ENCODE results near the gene HDAC4. TPM values are rescaled to one million over a fixed set of nuclear protein-coding genes. Genes with fewer than 3 reads are reported as not detected.

Gene HDAC4
- total and polyA plus RNA-seq, 4 donors: 2.9 to 37.2 (median 4.4) TPM

DNA sequence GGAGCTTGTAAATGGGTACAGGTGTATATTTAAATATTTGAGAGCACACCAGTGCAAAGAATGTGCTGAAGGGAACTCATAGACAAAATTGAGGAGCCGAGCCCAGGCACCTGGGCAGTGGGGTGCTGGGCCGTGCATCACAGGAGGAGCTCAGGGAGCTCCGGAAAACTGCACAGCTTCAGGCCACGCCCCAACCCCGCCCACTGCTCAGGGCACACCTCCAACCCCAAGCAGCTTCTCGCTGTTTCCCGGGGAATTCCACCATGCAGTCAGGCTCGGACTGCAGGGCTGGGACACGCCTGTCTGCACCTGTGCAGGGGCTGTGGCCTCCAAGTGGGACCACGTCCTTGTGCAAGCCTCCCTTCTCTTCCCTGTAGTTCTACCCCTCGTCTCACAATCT is 243.0 kb downstream of the HDAC4 start (continued):
- TF ChIP-seq, protein P1, sequence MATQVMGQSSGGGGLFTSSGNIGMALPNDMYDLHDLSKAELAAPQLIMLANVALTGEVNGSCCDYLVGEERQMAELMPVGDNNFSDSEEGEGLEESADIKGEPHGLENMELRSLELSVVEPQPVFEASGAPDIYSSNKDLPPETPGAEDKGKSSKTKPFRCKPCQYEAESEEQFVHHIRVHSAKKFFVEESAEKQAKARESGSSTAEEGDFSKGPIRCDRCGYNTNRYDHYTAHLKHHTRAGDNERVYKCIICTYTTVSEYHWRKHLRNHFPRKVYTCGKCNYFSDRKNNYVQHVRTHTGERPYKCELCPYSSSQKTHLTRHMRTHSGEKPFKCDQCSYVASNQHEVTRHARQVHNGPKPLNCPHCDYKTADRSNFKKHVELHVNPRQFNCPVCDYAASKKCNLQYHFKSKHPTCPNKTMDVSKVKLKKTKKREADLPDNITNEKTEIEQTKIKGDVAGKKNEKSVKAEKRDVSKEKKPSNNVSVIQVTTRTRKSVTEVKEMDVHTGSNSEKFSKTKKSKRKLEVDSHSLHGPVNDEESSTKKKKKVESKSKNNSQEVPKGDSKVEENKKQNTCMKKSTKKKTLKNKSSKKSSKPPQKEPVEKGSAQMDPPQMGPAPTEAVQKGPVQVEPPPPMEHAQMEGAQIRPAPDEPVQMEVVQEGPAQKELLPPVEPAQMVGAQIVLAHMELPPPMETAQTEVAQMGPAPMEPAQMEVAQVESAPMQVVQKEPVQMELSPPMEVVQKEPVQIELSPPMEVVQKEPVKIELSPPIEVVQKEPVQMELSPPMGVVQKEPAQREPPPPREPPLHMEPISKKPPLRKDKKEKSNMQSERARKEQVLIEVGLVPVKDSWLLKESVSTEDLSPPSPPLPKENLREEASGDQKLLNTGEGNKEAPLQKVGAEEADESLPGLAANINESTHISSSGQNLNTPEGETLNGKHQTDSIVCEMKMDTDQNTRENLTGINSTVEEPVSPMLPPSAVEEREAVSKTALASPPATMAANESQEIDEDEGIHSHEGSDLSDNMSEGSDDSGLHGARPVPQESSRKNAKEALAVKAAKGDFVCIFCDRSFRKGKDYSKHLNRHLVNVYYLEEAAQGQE (IDR thresholded peaks at IDR 0.05): no peak
- no peak for TF ChIP-seq YY1 (IDR thresholded peaks at IDR 0.05)

DNA sequence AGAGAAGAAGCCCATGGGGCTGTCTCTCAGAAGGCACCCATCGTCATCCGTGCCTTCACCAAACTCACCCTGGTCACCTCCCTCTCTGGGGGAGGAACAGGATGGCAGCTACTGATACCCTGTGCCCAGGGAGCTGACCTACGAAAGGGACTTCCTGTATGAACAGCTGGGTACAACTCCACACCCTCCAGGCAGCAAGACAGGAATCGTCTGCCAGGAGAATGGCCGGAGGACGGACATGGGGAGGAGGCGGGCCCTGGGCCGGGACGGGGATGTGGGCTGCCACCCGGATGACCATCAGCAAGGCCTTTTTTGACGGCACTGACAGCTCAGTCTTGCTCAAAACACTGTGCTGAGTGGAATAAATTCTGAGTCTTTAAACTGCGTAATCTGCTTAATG is 243.6 kb downstream of the HDAC4 start:
- no peak overlapping the region for H3K27ac ChIP-seq (ENCODE audit: low read depth in 1 of 2, low read length in 2 of 2)
- H3K36me3 ChIP-seq (ENCODE audit: control insufficient read depth in 4 of 4, insufficient read depth in 3 of 4, low read depth in 1 of 4, low read length in 3 of 4): peaks cover 7 to 44% (median 11%) of the 10 kb centered on the region in 4 donors
- WGBS: 86% methylated on average over 12 of the region's 12 CpGs
- H3K9me3 ChIP-seq (ENCODE audit: control insufficient read depth in 4 of 4, low read length in 3 of 4): no peaks in the 10 kb centered on the region
- H3K4me3 ChIP-seq (ENCODE audit: low read depth in 1 of 3, low read length in 3 of 3): no peak overlapping the region
- TF ChIP-seq RAD21 (IDR thresholded peaks at IDR 0.05): peak in 1 of 2 donors; percentile 14
- TF ChIP-seq CTCF (IDR thresholded peaks at IDR 0.05; ENCODE audit: low read depth, low read length, missing input control): no peak
- no peak for TF ChIP-seq HNF4A (conservative IDR thresholded peaks at IDR 0.05)
- TF ChIP-seq FOXA1 (IDR thresholded peaks at IDR 0.05): no peak
- no peak for TF ChIP-seq YY1 (IDR thresholded peaks at IDR 0.05)
- TF ChIP-seq ATF3 (IDR thresholded peaks at IDR 0.05): no peak
- peak; percentile 66 for TF ChIP-seq NR2F2 (IDR thresholded peaks at IDR 0.05)
- TF ChIP-seq, protein P2, sequence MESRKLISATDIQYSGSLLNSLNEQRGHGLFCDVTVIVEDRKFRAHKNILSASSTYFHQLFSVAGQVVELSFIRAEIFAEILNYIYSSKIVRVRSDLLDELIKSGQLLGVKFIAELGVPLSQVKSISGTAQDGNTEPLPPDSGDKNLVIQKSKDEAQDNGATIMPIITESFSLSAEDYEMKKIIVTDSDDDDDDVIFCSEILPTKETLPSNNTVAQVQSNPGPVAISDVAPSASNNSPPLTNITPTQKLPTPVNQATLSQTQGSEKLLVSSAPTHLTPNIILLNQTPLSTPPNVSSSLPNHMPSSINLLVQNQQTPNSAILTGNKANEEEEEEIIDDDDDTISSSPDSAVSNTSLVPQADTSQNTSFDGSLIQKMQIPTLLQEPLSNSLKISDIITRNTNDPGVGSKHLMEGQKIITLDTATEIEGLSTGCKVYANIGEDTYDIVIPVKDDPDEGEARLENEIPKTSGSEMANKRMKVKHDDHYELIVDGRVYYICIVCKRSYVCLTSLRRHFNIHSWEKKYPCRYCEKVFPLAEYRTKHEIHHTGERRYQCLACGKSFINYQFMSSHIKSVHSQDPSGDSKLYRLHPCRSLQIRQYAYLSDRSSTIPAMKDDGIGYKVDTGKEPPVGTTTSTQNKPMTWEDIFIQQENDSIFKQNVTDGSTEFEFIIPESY (IDR thresholded peaks at IDR 0.05): no peak
- TF ChIP-seq EGR1 (IDR thresholded peaks at IDR 0.05; ENCODE audit: low read depth in 2 of 2): no peak
- no peak for TF ChIP-seq RXRA (IDR thresholded peaks at IDR 0.05)
- no peak for DNase-seq (ENCODE audit: low spot score)
- H3K27me3 ChIP-seq (ENCODE audit: control insufficient read depth in 4 of 4, insufficient read depth in 4 of 4, low read length in 3 of 4): no peaks in the 10 kb centered on the region
- no peak overlapping the region for H3K9ac ChIP-seq (ENCODE audit: low read depth in 1 of 2, low read length in 2 of 2)
- no peaks in the 10 kb centered on the region for H3K4me1 ChIP-seq (ENCODE audit: control insufficient read depth in 4 of 4, insufficient read depth in 4 of 4, low read length in 3 of 4)

DNA sequence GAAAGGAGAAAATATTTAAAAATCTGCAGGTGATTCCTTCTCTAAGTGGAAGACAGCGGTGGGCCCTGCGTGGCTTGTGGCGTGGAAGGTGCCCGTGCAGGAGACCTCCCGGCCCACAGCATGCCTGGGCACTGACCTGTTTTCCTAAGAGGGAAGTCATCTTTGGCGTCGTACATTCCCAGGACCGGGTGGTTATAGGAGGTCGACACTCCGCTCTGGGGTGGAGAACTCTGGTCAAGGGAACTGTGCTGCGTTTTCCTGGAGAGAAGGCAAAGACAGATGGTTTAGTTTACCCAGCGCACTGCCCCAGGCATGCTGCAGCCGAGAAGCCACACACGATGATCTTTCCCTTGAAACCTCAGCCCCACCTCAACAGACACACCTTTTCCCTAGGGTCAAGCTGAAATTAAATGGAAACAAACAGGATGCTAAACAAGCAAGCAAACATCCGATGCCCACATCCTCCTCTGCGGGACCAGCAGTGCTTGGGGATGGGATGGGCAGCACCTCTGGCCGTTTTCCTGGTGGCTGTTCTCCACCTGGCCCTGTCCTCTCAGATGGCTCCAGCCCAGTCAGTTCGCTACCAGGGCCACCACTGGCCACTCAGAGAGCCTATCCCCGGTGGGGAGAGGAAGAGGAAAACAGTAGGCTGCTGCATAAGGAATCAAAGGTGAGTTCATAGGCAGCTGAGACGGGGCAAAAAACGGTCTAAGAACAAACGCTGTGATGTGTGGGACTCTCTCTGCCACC is 244.1 kb downstream of the HDAC4 start:
- Histone ChIP-seq H3K9ac (ENCODE audit: low read depth in 1 of 2, low read length in 2 of 2) (no peak overlapping the region), H3K4me1 (ENCODE audit: control insufficient read depth in 4 of 4, insufficient read depth in 4 of 4, low read length in 3 of 4) (no peaks in the 10 kb centered on the region), H3K27me3 (ENCODE audit: control insufficient read depth in 4 of 4, insufficient read depth in 4 of 4, low read length in 3 of 4) (no peaks in the 10 kb centered on the region), H3K9me3 (ENCODE audit: control insufficient read depth in 4 of 4, low read length in 3 of 4) (no peaks in the 10 kb centered on the region), H3K4me3 (ENCODE audit: low read depth in 1 of 3, low read length in 3 of 3) (no peak overlapping the region), H3K27ac (ENCODE audit: low read depth in 1 of 2, low read length in 2 of 2) (no peak overlapping the region), H3K36me3 (ENCODE audit: control insufficient read depth in 4 of 4, insufficient read depth in 3 of 4, low read depth in 1 of 4, low read length in 3 of 4) (peaks cover 7 to 47% (median 11%) of the 10 kb centered on the region in 4 donors)
- WGBS: 88% methylated on average over 22 of the region's 22 CpGs
- no peak for DNase-seq (ENCODE audit: low spot score)
- TF ChIP-seq FOXA1 (IDR thresholded peaks at IDR 0.05): no peak
- no peak for TF ChIP-seq GABPA (IDR thresholded peaks at IDR 0.05 in 1 of 2, conservative IDR thresholded peaks at IDR 0.05 in 1 of 2)
- no peak for TF ChIP-seq CTCF (IDR thresholded peaks at IDR 0.05; ENCODE audit: low read depth, low read length, missing input control)
- no peak for TF ChIP-seq FOXA2 (IDR thresholded peaks at IDR 0.05)
- TF ChIP-seq JUND (IDR thresholded peaks at IDR 0.05): no peak
- no peak for TF ChIP-seq ATF3 (IDR thresholded peaks at IDR 0.05)
- no peak for TF ChIP-seq YY1 (IDR thresholded peaks at IDR 0.05)
- TF ChIP-seq HNF4G (IDR thresholded peaks at IDR 0.05): no peak
- no peak for TF ChIP-seq NR2F2 (IDR thresholded peaks at IDR 0.05)
